Activated T-cell treated with anti-CD3 and anti-CD28 coated beads for 48 hours (primary cell): Measurements from ENCODE around the gene ARHGAP26.
"Not testable (repeated sequence)": the region's sequence is repeated elsewhere in the genome, so short reads cannot be mapped to it uniquely, and the experiment has no call there.

Experiments used
- DNase-seq: peaks from one replicate; pipeline ENCODE4 v3.0.0-alpha.2; 2020; ENCODE audit warnings: low read depth

The ARHGAP26 gene

GRCh38 chr5:143065185-143065965 lies 295.2 kb downstream of the ARHGAP26 start:
- DNase-seq = peak; percentile 19

- DNase-seq = no peak
These were observed 295.9 kb downstream of the ARHGAP26 start for GRCh38 chr5:143065996-143066522.

GRCh38 chr5:143066556-143067281 lies 296.5 kb downstream of the ARHGAP26 start:
- peak; percentile 8 for DNase-seq

GRCh38 chr5:143068712-143069111 lies 298.5 kb downstream of the ARHGAP26 start:
- DNase-seq = no peak

- DNase-seq = no peak
These were observed 301.8 kb downstream of the ARHGAP26 start for GRCh38 chr5:143071927-143072326.

- no peak for DNase-seq
These were observed 302.6 kb downstream of the ARHGAP26 start for GRCh38 chr5:143072734-143073133.

GRCh38 chr5:143073766-143074165 lies 303.6 kb downstream of the ARHGAP26 start:
- DNase-seq = no peak

- no peak for DNase-seq
These were observed 304.3 kb downstream of the ARHGAP26 start for GRCh38 chr5:143074414-143074996.

GRCh38 chr5:143076377-143076776 lies 306.2 kb downstream of the ARHGAP26 start:
- DNase-seq = no peak

- no peak for DNase-seq
These were observed 307.4 kb downstream of the ARHGAP26 start for GRCh38 chr5:143077453-143078103.

- DNase-seq = no peak
These were observed 308.1 kb downstream of the ARHGAP26 start for GRCh38 chr5:143078313-143078712.

- no peak for DNase-seq
These were observed 308.8 kb downstream of the ARHGAP26 start for GRCh38 chr5:143078971-143079370.

GRCh38 chr5:143080407-143080806 lies 310.2 kb downstream of the ARHGAP26 start:
- no peak for DNase-seq

GRCh38 chr5:143080982-143081381 lies 310.8 kb downstream of the ARHGAP26 start:
- no peak for DNase-seq

GRCh38 chr5:143083006-143083405 lies 312.8 kb downstream of the ARHGAP26 start:
- no peak for DNase-seq

GRCh38 chr5:143084407-143084806 lies 314.2 kb downstream of the ARHGAP26 start:
- no peak for DNase-seq

- DNase-seq = no peak
These were observed 315.2 kb downstream of the ARHGAP26 start for GRCh38 chr5:143085319-143085917.

GRCh38 chr5:143086546-143086907 lies 316.4 kb downstream of the ARHGAP26 start:
- no peak for DNase-seq

GRCh38 chr5:143086908-143087637 lies 316.9 kb downstream of the ARHGAP26 start:
- DNase-seq = no peak

- DNase-seq = not testable (repeated sequence)
These were observed 318.5 kb downstream of the ARHGAP26 start for GRCh38 chr5:143088702-143089101.

- not testable (repeated sequence) for DNase-seq
These were observed 319.9 kb downstream of the ARHGAP26 start for GRCh38 chr5:143090044-143090443.
